Ishikawa (cell line): ENCODE results near the gene KRTAP24-1.

Source experiments
- CEBPB ChIP-seq: IDR thresholded peaks from 2 replicates; pipeline ENCODE4 v1.6.1; 2012
- CREB1 ChIP-seq: IDR thresholded peaks from 2 replicates; pipeline ENCODE4 v1.6.1; 2012; ENCODE audit warnings: low read depth
- EGR1 ChIP-seq: IDR thresholded peaks from 2 replicates; pipeline ENCODE4 v1.6.1; 2012
- EP300 ChIP-seq: IDR thresholded peaks from 2 replicates; pipeline ENCODE4 v1.6.1; 2012; ENCODE audit warnings: borderline replicate concordance
- FOXM1 ChIP-seq: IDR thresholded peaks from 2 replicates; pipeline ENCODE4 v1.6.1; 2012; ENCODE audit warnings: low read depth, borderline replicate concordance
- NFIC ChIP-seq: IDR thresholded peaks from 2 replicates; pipeline ENCODE4 v1.6.1; 2012
- RAD21 ChIP-seq: IDR thresholded peaks from 2 replicates; pipeline ENCODE4 v1.6.1; 2012; ENCODE audit warnings: low read depth
- TAF1 ChIP-seq: IDR thresholded peaks from 2 replicates; pipeline ENCODE4 v1.6.1; 2012; ENCODE audit warnings: low read depth, mild to moderate bottlenecking
- TCF12 ChIP-seq: IDR thresholded peaks from 2 replicates; pipeline ENCODE4 v1.6.1; 2012; ENCODE audit warnings: low read depth
- TEAD4 ChIP-seq: IDR thresholded peaks from 2 replicates; pipeline ENCODE4 v1.6.1; 2012
- YY1 ChIP-seq: IDR thresholded peaks from 2 replicates; pipeline ENCODE4 v1.6.1; 2012; ENCODE audit warnings: low read depth
- ZBTB7A ChIP-seq: IDR thresholded peaks from 2 replicates; pipeline ENCODE4 v1.6.1; 2012; ENCODE audit warnings: low read depth
- TF ChIP-seq, protein P1 (sequence below): IDR thresholded peaks from 2 replicates; pipeline ENCODE4 v1.6.1; 2012
- TF ChIP-seq, protein P2 (sequence below): IDR thresholded peaks from 2 replicates; pipeline ENCODE4 v1.6.1; 2012; ENCODE audit warnings: low read depth, mild to moderate bottlenecking
- TF ChIP-seq, protein P3 (sequence below): IDR thresholded peaks from 2 replicates; pipeline ENCODE4 v1.6.1; 2012

Gene KRTAP24-1

DNA sequence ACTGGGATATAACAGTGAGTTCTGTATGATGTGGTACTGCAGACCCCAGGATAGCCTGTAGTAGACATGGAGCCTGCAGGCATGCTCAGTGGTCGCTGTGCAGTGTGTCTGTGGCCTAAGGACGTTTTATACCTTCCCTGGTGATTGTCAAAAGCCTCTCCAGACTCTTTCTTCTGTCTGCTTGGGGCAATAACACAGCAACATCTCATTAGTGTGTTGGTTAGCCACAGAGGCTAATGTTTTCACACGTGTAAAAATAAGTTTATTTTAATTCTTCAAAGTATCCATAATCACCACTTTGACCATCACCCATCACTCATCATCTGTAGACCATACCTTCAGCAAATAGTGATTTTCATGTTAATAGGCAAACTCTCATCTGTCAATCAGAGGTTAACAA lies at the start of gene KRTAP24-1:
Gene KRTAP24-1, minus strand, starts transcription at position 101 of the 400 bp plus-strand sequence. Its CDS starts 18 bp downstream, at position 83.
- TF ChIP-seq, protein P1, sequence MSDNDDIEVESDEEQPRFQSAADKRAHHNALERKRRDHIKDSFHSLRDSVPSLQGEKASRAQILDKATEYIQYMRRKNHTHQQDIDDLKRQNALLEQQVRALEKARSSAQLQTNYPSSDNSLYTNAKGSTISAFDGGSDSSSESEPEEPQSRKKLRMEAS, result no peak
- TF ChIP-seq TAF1 (no peak), TCF12 (no peak), TEAD4 (no peak), CEBPB (no peak), YY1 (no peak), EGR1 (no peak), NFIC (no peak)
- TF ChIP-seq, protein P2, sequence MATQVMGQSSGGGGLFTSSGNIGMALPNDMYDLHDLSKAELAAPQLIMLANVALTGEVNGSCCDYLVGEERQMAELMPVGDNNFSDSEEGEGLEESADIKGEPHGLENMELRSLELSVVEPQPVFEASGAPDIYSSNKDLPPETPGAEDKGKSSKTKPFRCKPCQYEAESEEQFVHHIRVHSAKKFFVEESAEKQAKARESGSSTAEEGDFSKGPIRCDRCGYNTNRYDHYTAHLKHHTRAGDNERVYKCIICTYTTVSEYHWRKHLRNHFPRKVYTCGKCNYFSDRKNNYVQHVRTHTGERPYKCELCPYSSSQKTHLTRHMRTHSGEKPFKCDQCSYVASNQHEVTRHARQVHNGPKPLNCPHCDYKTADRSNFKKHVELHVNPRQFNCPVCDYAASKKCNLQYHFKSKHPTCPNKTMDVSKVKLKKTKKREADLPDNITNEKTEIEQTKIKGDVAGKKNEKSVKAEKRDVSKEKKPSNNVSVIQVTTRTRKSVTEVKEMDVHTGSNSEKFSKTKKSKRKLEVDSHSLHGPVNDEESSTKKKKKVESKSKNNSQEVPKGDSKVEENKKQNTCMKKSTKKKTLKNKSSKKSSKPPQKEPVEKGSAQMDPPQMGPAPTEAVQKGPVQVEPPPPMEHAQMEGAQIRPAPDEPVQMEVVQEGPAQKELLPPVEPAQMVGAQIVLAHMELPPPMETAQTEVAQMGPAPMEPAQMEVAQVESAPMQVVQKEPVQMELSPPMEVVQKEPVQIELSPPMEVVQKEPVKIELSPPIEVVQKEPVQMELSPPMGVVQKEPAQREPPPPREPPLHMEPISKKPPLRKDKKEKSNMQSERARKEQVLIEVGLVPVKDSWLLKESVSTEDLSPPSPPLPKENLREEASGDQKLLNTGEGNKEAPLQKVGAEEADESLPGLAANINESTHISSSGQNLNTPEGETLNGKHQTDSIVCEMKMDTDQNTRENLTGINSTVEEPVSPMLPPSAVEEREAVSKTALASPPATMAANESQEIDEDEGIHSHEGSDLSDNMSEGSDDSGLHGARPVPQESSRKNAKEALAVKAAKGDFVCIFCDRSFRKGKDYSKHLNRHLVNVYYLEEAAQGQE, result no peak
- TF ChIP-seq, protein P3, sequence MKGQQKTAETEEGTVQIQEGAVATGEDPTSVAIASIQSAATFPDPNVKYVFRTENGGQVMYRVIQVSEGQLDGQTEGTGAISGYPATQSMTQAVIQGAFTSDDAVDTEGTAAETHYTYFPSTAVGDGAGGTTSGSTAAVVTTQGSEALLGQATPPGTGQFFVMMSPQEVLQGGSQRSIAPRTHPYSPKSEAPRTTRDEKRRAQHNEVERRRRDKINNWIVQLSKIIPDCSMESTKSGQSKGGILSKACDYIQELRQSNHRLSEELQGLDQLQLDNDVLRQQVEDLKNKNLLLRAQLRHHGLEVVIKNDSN, result no peak

- TF ChIP-seq, protein P2, result no peak
- TF ChIP-seq CEBPB (no peak), TEAD4 (no peak), EP300 (no peak)
These were observed 46.6 kb upstream of the KRTAP24-1 start for GRCh38 chr21:30329203-30329875.

- no peak for TF ChIP-seq CREB1
- TF ChIP-seq TEAD4, result no peak
- no peak for TF ChIP-seq EGR1
- TF ChIP-seq TAF1, result no peak
- TF ChIP-seq CEBPB, result no peak
- TF ChIP-seq, protein P1, result no peak
- TF ChIP-seq RAD21, result no peak
- TF ChIP-seq YY1, result no peak
- no peak for TF ChIP-seq TCF12
- no peak for TF ChIP-seq FOXM1
- TF ChIP-seq NFIC, result no peak
These were observed 43.6 kb upstream of the KRTAP24-1 start for GRCh38 chr21:30326390-30326789.

GRCh38 chr21:30320215-30320614 lies 37.5 kb upstream of the KRTAP24-1 start, which contains the start of gene KRTAP26-1:
TSS of gene KRTAP26-1 (minus strand) at chr21:30320315. CDS start at chr21:30320035, 280 bp downstream.
- TF ChIP-seq, protein P3, result no peak
- TF ChIP-seq RAD21 (no peak), TAF1 (no peak), TEAD4 (no peak), EGR1 (no peak), CEBPB (no peak), FOXM1 (no peak), NFIC (no peak), YY1 (no peak), EP300 (no peak), TCF12 (no peak), ZBTB7A (no peak), CREB1 (no peak)
- TF ChIP-seq, protein P2, result no peak
- TF ChIP-seq, protein P1, result no peak
